Neuronal stem cell (in vitro differentiated cells): Measurements from ENCODE around the gene FABP6.

Experiments
- DNase-seq: peaks from one replicate; pipeline ENCODE4 v3.0.0-alpha.2; 2013; ENCODE audit warnings: low spot score
- H2AFZ ChIP-seq: one replicate; pipeline ENCODE4 v1.6.1; 2013; ENCODE audit warnings: mild to moderate bottlenecking, low read length, inconsistent platforms
- H2AK5ac ChIP-seq: 2 replicates; pipeline ENCODE4 v1.6.1; 2013; ENCODE audit warnings: low read depth, mild to moderate bottlenecking, inconsistent platforms, low read length, moderate library complexity, mixed read lengths
- H2BK120ac ChIP-seq: 2 replicates; pipeline ENCODE4 v1.6.1; 2013; ENCODE audit warnings: low read depth, mild to moderate bottlenecking, inconsistent platforms, low read length, moderate library complexity, mixed read lengths
- H2BK12ac ChIP-seq: one replicate; pipeline ENCODE4 v1.6.1; 2013; ENCODE audit warnings: low read length, inconsistent platforms
- H2BK15ac ChIP-seq: 2 replicates; pipeline ENCODE4 v1.6.1; 2013; ENCODE audit warnings: mild to moderate bottlenecking, low read length, inconsistent platforms, mixed read lengths
- H2BK5ac ChIP-seq: one replicate; pipeline ENCODE4 v1.6.1; 2013; ENCODE audit warnings: inconsistent platforms, mild to moderate bottlenecking, low read length, moderate library complexity
- H3K14ac ChIP-seq: one replicate; pipeline ENCODE4 v1.6.1; 2013; ENCODE audit warnings: low read length, inconsistent platforms
- H3K18ac ChIP-seq: 2 replicates; pipeline ENCODE4 v1.6.1; 2013; ENCODE audit warnings: low read length, inconsistent platforms
- H3K23ac ChIP-seq: 2 replicates; pipeline ENCODE4 v1.6.1; 2013; ENCODE audit warnings: low read depth, mild to moderate bottlenecking, mixed read lengths, low read length, inconsistent platforms; ENCODE audit not compliant: poor library complexity
- H3K27ac ChIP-seq: replicated peaks from 3 replicates; pipeline ENCODE4 v1.5.1; 2013; ENCODE audit warnings: low read length, inconsistent platforms
- H3K27me3 ChIP-seq, 3 experiments: 2 replicates each; pipeline ENCODE4 v1.6.1; 2013; ENCODE audit warnings: low read length in 3 of 3, mild to moderate bottlenecking in 2 of 3, inconsistent platforms in 1 of 3, low read depth in 1 of 3, mixed read lengths in 1 of 3, moderate library complexity in 1 of 3; ENCODE audit not compliant: control insufficient read depth in 3 of 3, insufficient read depth in 3 of 3
- H3K36me3 ChIP-seq, 2 donors: replicated peaks in 1 of 2; 2 replicates each; pipeline ENCODE4 v1.6.1; 2013; ENCODE audit warnings: low read length in 2 of 2; ENCODE audit not compliant: control insufficient read depth in 2 of 2, insufficient read depth in 2 of 2
- H3K4ac ChIP-seq: 2 replicates; pipeline ENCODE4 v1.6.1; 2013; ENCODE audit warnings: inconsistent platforms, mild to moderate bottlenecking, low read length, moderate library complexity
- H3K4me1 ChIP-seq, 2 donors: 1 replicate in 1 of 2; 2 replicates in 1 of 2; pipeline ENCODE4 v1.6.1; 2013; ENCODE audit warnings: low read length in 2 of 2, low read depth in 1 of 2; ENCODE audit not compliant: control insufficient read depth in 2 of 2, insufficient read depth in 1 of 2
- H3K4me2 ChIP-seq: one replicate; pipeline ENCODE4 v1.6.1; 2013; ENCODE audit warnings: mild to moderate bottlenecking, low read length, inconsistent platforms; ENCODE audit not compliant: insufficient read depth, poor library complexity, severe bottlenecking
- H3K4me3 ChIP-seq, 2 donors: 2 replicates each; pipeline ENCODE4 v1.5.1; 2013; ENCODE audit warnings: low read length in 2 of 2, mild to moderate bottlenecking in 2 of 2, inconsistent platforms in 1 of 2, moderate library complexity in 1 of 2
- H3K79me1 ChIP-seq: one replicate; pipeline ENCODE4 v1.6.1; 2013; ENCODE audit warnings: low read depth, mild to moderate bottlenecking, inconsistent platforms, low read length, moderate library complexity
- H3K9ac ChIP-seq: one replicate; pipeline ENCODE4 v1.6.1; 2013; ENCODE audit warnings: mild to moderate bottlenecking, low read depth, low read length, inconsistent platforms; ENCODE audit not compliant: poor library complexity
- H3K9me3 ChIP-seq, 2 donors: replicated peaks in 1 of 2; 2 replicates each; pipeline versions ENCODE3 to v1.6.1; 2013; ENCODE audit warnings: low read length in 2 of 2, mild to moderate bottlenecking in 2 of 2, inconsistent platforms in 1 of 2, low read depth in 1 of 2, mixed read lengths in 1 of 2, moderate library complexity in 1 of 2; ENCODE audit not compliant: control insufficient read depth in 2 of 2, insufficient read depth in 1 of 2
- H4K8ac ChIP-seq: one replicate; pipeline ENCODE4 v1.6.1; 2013; ENCODE audit warnings: low read depth, mild to moderate bottlenecking, inconsistent platforms, low read length, moderate library complexity
- H4K91ac ChIP-seq: one replicate; pipeline ENCODE4 v1.6.1; 2013; ENCODE audit warnings: low read length, low read depth, mild to moderate bottlenecking, inconsistent platforms; ENCODE audit not compliant: poor library complexity
- WGBS, 2 donors: extraction: QIAGEN DNeasy Blood & Tissue Kit; methylation state at CpG; one replicate each; pipeline ENCODE4 v1.1.7; 2013; ENCODE audit warnings: missing lambda C conversion rate in 2 of 2, mixed read lengths in 1 of 2; ENCODE audit not compliant: insufficient read length in 2 of 2, insufficient replicate concordance in 1 of 2; ENCODE audit errors: extremely low coverage in 2 of 2; 5-methylcytosine and 5-hydroxymethylcytosine counted together

The FABP6 gene

DNA sequence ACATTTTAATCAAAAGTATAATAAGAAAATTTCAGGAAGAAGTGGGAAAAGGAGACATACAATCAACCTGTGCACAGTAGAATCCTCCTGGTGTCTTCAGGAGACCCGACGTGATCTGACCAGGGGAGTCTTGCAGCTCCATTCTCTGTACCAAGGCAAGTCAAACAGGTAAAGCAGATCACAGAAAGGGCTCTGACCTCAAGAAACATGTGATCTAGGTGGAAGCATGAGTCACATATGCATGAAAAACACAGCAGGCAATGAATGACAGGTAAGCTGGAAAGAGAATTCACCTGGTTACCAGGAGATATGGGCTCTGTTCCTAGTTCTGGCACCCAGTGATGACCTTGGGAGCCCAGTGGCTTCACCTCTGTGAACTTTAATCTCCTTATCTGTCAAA lies 19.4 kb upstream of the FABP6 start:
- H3K18ac ChIP-seq: no peak overlapping the region
- no peak overlapping the region for H2AK5ac ChIP-seq
- H3K4ac ChIP-seq: no peak overlapping the region
- no peaks in the 10 kb centered on the region for H3K4me1 ChIP-seq
- H2BK15ac ChIP-seq: no peak overlapping the region
- no peak overlapping the region for H2AFZ ChIP-seq
- no peak for DNase-seq
- H3K4me3 ChIP-seq: no peak overlapping the region
- H3K79me1 ChIP-seq: no peaks in the 10 kb centered on the region
- no peak overlapping the region for H4K91ac ChIP-seq
- H3K23ac ChIP-seq: no peak overlapping the region
- H2BK12ac ChIP-seq: no peak overlapping the region
- no peaks in the 10 kb centered on the region for H3K9me3 ChIP-seq
- H3K27me3 ChIP-seq: peaks cover 0 to 18% (median 0%) of the 10 kb centered on the region in 3 experiments
- WGBS, 2 donors: no CpG with 5 or more reads among the region's 2 CpGs
- H3K36me3 ChIP-seq: no peaks in the 10 kb centered on the region
- H3K27ac ChIP-seq: no peak overlapping the region
- H2BK120ac ChIP-seq: no peak overlapping the region
- no peak overlapping the region for H3K4me2 ChIP-seq
- no peak overlapping the region for H3K14ac ChIP-seq
- H4K8ac ChIP-seq: no peak overlapping the region
- H2BK5ac ChIP-seq: no peak overlapping the region
- no peak overlapping the region for H3K9ac ChIP-seq

DNA sequence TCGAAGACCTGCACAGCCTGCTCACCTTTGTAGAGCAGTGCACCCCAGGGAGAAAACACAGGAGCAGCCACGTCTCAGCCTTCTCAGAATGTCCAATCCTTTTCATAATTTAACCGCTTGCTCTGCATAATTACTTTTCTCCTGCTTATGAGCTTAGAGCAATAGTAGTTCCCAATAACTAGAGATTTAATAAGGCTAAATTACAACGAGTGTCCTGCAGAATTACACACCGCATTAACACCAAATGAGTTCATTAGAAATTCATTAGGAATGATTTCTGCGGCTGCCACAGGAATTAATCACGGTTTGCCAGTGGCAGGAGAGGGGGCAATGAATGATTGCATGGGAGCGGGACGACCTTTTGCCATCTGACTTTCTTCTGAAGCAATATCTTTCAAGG lies 18.7 kb upstream of the FABP6 start:
- no peak overlapping the region for H4K8ac ChIP-seq
- H2AK5ac ChIP-seq: no peak overlapping the region
- H3K23ac ChIP-seq: no peak overlapping the region
- no peak overlapping the region for H2BK12ac ChIP-seq
- H3K4me3 ChIP-seq: no peak overlapping the region
- no peak overlapping the region for H2BK15ac ChIP-seq
- H3K9ac ChIP-seq: no peak overlapping the region
- H3K79me1 ChIP-seq: no peaks in the 10 kb centered on the region
- no peak overlapping the region for H2BK5ac ChIP-seq
- no peaks in the 10 kb centered on the region for H3K9me3 ChIP-seq
- no peak overlapping the region for H4K91ac ChIP-seq
- H2AFZ ChIP-seq: no peak overlapping the region
- no peak overlapping the region for H3K14ac ChIP-seq
- WGBS, 2 donors: no CpG with 5 or more reads among the region's 9 CpGs
- no peak overlapping the region for H3K4me2 ChIP-seq
- H2BK120ac ChIP-seq: no peak overlapping the region
- H3K4me1 ChIP-seq: no peaks in the 10 kb centered on the region
- H3K4ac ChIP-seq: no peak overlapping the region
- no peak for DNase-seq
- H3K18ac ChIP-seq: no peak overlapping the region
- no peaks in the 10 kb centered on the region for H3K36me3 ChIP-seq
- H3K27me3 ChIP-seq: peaks cover 0 to 18% (median 0%) of the 10 kb centered on the region in 3 experiments
- H3K27ac ChIP-seq: no peak overlapping the region

DNA sequence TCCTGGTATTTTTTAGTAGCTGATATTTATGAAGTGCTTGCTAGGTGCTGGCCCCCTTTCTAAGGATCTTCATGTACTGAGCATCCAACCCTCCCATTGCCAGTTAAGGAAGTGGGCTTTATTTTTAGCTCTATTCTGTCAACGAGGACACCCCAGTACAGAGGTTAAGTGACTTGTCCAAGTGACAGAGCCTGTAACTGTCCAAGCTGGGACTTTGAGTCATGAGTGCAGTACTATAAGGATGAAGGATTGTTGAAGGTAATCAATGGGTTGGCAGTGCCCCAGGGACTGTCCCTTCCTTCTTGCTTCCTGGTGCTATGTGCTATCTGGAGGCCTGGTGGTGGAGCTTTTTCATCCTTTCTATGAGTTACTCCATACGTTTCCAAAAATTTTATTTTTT lies 18.0 kb upstream of the FABP6 start:
- Histone ChIP-seq H3K23ac (no peak overlapping the region), H3K9ac (no peak overlapping the region), H4K91ac (no peak overlapping the region), H2AFZ (no peak overlapping the region), H2BK120ac (no peak overlapping the region), H3K4me3 (no peak overlapping the region), H2BK12ac (no peak overlapping the region), H3K14ac (no peak overlapping the region), H3K18ac (no peak overlapping the region), H3K36me3 (no peaks in the 10 kb centered on the region), H3K4me1 (no peaks in the 10 kb centered on the region), H3K9me3 (no peaks in the 10 kb centered on the region), H3K4me2 (no peak overlapping the region), H3K27me3 (peaks cover 0 to 18% (median 0%) of the 10 kb centered on the region in 3 experiments), H3K27ac (no peak overlapping the region), H2BK5ac (no peak overlapping the region), H3K4ac (no peak overlapping the region), H4K8ac (no peak overlapping the region), H2BK15ac (no peak overlapping the region), H3K79me1 (no peaks in the 10 kb centered on the region), H2AK5ac (no peak overlapping the region)
- no CpG with 5 or more reads among the region's 2 CpGs for WGBS, 2 donors
- DNase-seq: no peak

GRCh38 chr5:160213537-160213936 lies 15.8 kb upstream of the FABP6 start:
- H3K27me3 ChIP-seq: peaks cover 0 to 18% (median 0%) of the 10 kb centered on the region in 3 experiments
- no peak overlapping the region for H3K4me2 ChIP-seq
- H4K91ac ChIP-seq: no peak overlapping the region
- H2AFZ ChIP-seq: peak overlapping the region; percentile 41
- H3K9ac ChIP-seq: no peak overlapping the region
- H3K14ac ChIP-seq: no peak overlapping the region
- no peak overlapping the region for H2BK5ac ChIP-seq
- H2AK5ac ChIP-seq: no peak overlapping the region
- H3K4me1 ChIP-seq: no peaks in the 10 kb centered on the region
- H2BK15ac ChIP-seq: no peak overlapping the region
- H3K36me3 ChIP-seq: no peaks in the 10 kb centered on the region
- DNase-seq: no peak
- no peak overlapping the region for H3K23ac ChIP-seq
- H2BK120ac ChIP-seq: no peak overlapping the region
- no peak overlapping the region for H3K27ac ChIP-seq
- H3K9me3 ChIP-seq: no peaks in the 10 kb centered on the region
- H2BK12ac ChIP-seq: no peak overlapping the region
- no peak overlapping the region for H3K4me3 ChIP-seq
- H3K79me1 ChIP-seq: no peaks in the 10 kb centered on the region
- H4K8ac ChIP-seq: no peak overlapping the region
- WGBS, 2 donors: no CpG with 5 or more reads among the region's 5 CpGs
- no peak overlapping the region for H3K18ac ChIP-seq
- H3K4ac ChIP-seq: no peak overlapping the region
